ENCODE data around the gene TMC2.

The TMC2 gene

DNA sequence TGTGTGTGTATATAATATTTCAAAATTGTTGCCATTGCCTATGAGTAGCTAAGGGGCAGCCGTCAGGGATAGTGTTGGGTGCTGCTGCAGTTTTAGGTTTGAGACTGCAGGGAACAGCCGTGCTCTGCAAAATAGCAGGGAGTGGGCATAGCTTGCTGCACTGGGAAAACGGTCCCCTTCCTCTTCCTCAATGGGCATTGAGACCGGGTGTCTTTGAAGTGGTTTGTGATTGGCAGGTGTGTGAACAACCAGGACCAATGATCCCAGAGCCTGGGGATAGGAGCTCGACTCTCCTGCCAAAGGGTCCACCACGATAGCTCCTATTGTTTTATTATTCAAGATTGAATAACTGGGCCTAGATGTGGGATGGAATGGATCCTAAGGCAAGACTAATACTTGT is 151.1 kb downstream of the TMC2 start:
- TF ChIP-seq, protein P1, sequence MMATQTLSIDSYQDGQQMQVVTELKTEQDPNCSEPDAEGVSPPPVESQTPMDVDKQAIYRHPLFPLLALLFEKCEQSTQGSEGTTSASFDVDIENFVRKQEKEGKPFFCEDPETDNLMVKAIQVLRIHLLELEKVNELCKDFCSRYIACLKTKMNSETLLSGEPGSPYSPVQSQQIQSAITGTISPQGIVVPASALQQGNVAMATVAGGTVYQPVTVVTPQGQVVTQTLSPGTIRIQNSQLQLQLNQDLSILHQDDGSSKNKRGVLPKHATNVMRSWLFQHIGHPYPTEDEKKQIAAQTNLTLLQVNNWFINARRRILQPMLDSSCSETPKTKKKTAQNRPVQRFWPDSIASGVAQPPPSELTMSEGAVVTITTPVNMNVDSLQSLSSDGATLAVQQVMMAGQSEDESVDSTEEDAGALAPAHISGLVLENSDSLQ (IDR thresholded peaks at IDR 0.05): peak; percentile 54; the same call in 1 of the 2 replicates
- TF ChIP-seq CTBP1 (IDR thresholded peaks at IDR 0.05; ENCODE audit: borderline replicate concordance): no peak
- ChIA-PET CTCF (interaction anchor here (0.6 to 1.8 kb wide), 6 partner anchors 13 to 492 kb away, joined by 3 to 6 read pairs (median 4); no protein-coding TSS in a partner anchor), POLR2A (interaction anchor here (1.6 kb wide), 1 partner anchor 35 kb away, joined by 6 read pairs; the partner anchor contains the start of gene NOP56)
- DNase-seq (ENCODE audit: extremely low spot score): no peak

DNA sequence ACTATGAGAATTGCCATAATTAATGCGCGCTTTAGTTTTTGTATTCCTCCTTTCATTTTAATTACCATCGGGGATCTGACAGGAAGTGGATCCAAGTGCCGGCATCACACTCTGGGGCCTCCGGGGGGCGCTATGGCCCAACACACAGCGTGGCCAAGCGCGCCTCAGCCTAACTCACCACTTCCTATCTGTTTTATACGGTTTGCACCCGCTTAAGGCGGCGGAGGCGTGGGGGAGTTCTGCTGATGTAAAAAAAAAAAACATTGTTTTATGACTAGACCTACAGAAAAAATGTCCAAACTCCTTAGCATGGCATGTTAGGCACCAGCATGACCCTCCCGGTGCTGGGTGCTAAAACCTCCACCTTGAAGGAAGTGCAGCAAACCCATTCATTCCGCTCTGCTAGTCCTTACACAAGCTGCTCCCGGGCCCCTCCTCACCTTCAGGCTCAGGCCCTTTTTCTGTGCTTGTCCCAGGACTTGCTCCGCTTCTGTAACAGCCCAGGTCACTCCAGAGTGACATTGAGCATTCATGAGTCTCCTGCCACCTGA is 151.7 kb downstream of the TMC2 start:
- ChIA-PET CTCF (interaction anchor here (0.6 to 1.9 kb wide), 8 partner anchors 21 to 1848 kb away, joined by 3 to 8 read pairs (median 4); no protein-coding TSS in a partner anchor), POLR2A (interaction anchor here (0.6 to 1.6 kb wide), 4 partner anchors 31 to 153 kb away, joined by 3 to 6 read pairs (median 6); partner anchors contain the start of genes NOP56, PCED1A and VPS16)
- peak; percentile 75 for DNase-seq (ENCODE audit: extremely low spot score)
- TF ChIP-seq LEF1 (IDR thresholded peaks at IDR 0.05; ENCODE audit: borderline replicate concordance) (no peak), SP1 (IDR thresholded peaks at IDR 0.05) (no peak), NFRKB (IDR thresholded peaks at IDR 0.05) (no peak), ZNF384 (IDR thresholded peaks at IDR 0.05) (no peak), ELF4 (IDR thresholded peaks at IDR 0.05) (no peak), FOXK2 (IDR thresholded peaks at IDR 0.05) (no peak), CTBP1 (IDR thresholded peaks at IDR 0.05; ENCODE audit: borderline replicate concordance) (no peak), HDGF (IDR thresholded peaks at IDR 0.05; ENCODE audit: borderline replicate concordance) (no peak), L3MBTL2 (conservative IDR thresholded peaks at IDR 0.05) (no peak), TARDBP (IDR thresholded peaks at IDR 0.05) (no peak), SUZ12 (IDR thresholded peaks at IDR 0.05) (no peak), ARNT (IDR thresholded peaks at IDR 0.05) (no peak)

- DNase-seq (ENCODE audit: extremely low spot score): no peak
- POLR2A ChIA-PET: interaction anchor here (1.4 kb wide), 1 partner anchor 26 kb away, joined by 3 read pairs; the partner anchor contains the start of gene IDH3B
- TF ChIP-seq FOXA1 (IDR thresholded peaks at IDR 0.05) (no peak), BHLHE40 (IDR thresholded peaks at IDR 0.05; ENCODE audit: borderline replicate concordance) (no peak), ZNF384 (IDR thresholded peaks at IDR 0.05) (no peak), CTBP1 (IDR thresholded peaks at IDR 0.05; ENCODE audit: borderline replicate concordance) (no peak), FOXM1 (IDR thresholded peaks at IDR 0.05; ENCODE audit: borderline replicate concordance) (no peak), LEF1 (IDR thresholded peaks at IDR 0.05; ENCODE audit: borderline replicate concordance) (no peak)
- CTCF ChIA-PET: interaction anchor here (1.6 to 1.9 kb wide), 2 partner anchors 54 to 62 kb away, joined by 5 read pairs; no protein-coding TSS in a partner anchor
Observed at GRCh38 chr20:2690213-2690612, 153.8 kb downstream of the TMC2 start.

GRCh38 chr20:2690718-2691117 is 154.3 kb downstream of the TMC2 start:
- CTCF ChIA-PET: no interaction called here
- TF ChIP-seq SUZ12 (IDR thresholded peaks at IDR 0.05) (no peak), ZNF384 (IDR thresholded peaks at IDR 0.05) (no peak), NFRKB (IDR thresholded peaks at IDR 0.05) (no peak), CTBP1 (IDR thresholded peaks at IDR 0.05; ENCODE audit: borderline replicate concordance) (no peak), FOXM1 (IDR thresholded peaks at IDR 0.05; ENCODE audit: borderline replicate concordance) (no peak), HDGF (IDR thresholded peaks at IDR 0.05; ENCODE audit: borderline replicate concordance) (no peak), FOXK2 (IDR thresholded peaks at IDR 0.05) (no peak), TARDBP (IDR thresholded peaks at IDR 0.05) (no peak), LEF1 (IDR thresholded peaks at IDR 0.05; ENCODE audit: borderline replicate concordance) (no peak), BHLHE40 (IDR thresholded peaks at IDR 0.05; ENCODE audit: borderline replicate concordance) (no peak), ELF4 (IDR thresholded peaks at IDR 0.05) (no peak), FOXA1 (IDR thresholded peaks at IDR 0.05) (no peak)
- TF ChIP-seq, protein P1 (IDR thresholded peaks at IDR 0.05): no peak
- DNase-seq (ENCODE audit: extremely low spot score): no peak
- POLR2A ChIA-PET: no interaction called here

DNA sequence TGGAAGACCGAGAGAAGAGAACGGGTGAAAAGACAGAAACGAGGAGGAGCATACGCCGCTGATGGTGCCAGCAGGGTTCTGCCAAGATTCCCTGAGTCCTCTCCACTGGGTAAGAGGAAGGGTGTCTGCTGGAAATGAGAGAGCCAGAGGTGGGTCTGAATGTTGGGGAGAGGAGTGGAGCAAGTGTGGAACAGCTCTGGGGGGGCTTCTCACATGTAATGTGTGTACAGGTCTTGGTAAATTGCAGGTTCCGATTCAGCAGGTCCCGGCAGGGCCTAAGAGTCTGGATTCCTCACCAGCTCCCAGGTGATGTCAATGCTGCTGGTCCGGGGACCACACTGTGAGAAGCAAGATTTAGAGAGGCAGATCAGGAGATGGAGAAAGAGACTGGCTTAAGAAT is 154.8 kb downstream of the TMC2 start:
- CTCF ChIA-PET: no interaction called here
- no peak for TF ChIP-seq CTBP1 (IDR thresholded peaks at IDR 0.05; ENCODE audit: borderline replicate concordance)
- TF ChIP-seq ZNF384 (IDR thresholded peaks at IDR 0.05): no peak
- TF ChIP-seq ELF4 (IDR thresholded peaks at IDR 0.05): no peak
- TF ChIP-seq L3MBTL2 (conservative IDR thresholded peaks at IDR 0.05): no peak
- no peak for TF ChIP-seq NFRKB (IDR thresholded peaks at IDR 0.05)
- TF ChIP-seq SUZ12 (IDR thresholded peaks at IDR 0.05): no peak
- TF ChIP-seq LEF1 (IDR thresholded peaks at IDR 0.05; ENCODE audit: borderline replicate concordance): no peak
- TF ChIP-seq ARNT (IDR thresholded peaks at IDR 0.05): no peak
- no peak for TF ChIP-seq SP1 (IDR thresholded peaks at IDR 0.05)
- no peak for TF ChIP-seq TARDBP (IDR thresholded peaks at IDR 0.05)
- no peak for TF ChIP-seq BHLHE40 (IDR thresholded peaks at IDR 0.05; ENCODE audit: borderline replicate concordance)
- no peak for TF ChIP-seq FOXK2 (IDR thresholded peaks at IDR 0.05)
- TF ChIP-seq, protein P1 (IDR thresholded peaks at IDR 0.05): no peak
- TF ChIP-seq FOXA1 (IDR thresholded peaks at IDR 0.05): no peak
- no peak for TF ChIP-seq HDGF (IDR thresholded peaks at IDR 0.05; ENCODE audit: borderline replicate concordance)
- no peak for DNase-seq (ENCODE audit: extremely low spot score)
- POLR2A ChIA-PET: no interaction called here

All from HEK293T (cell line).